Measurements from ENCODE around the gene SOBP.

Gene SOBP

GRCh38 chr6:107585815-107586435 is 96.0 kb downstream of the SOBP start:
- DNase-seq (ENCODE audit: low read depth in 3 of 3, low spot score in 1 of 3): no peak

- no peak for DNase-seq (ENCODE audit: low read depth in 3 of 3, low spot score in 1 of 3)
Measured at GRCh38 chr6:107587451-107587850, 97.5 kb downstream of the SOBP start.

- DNase-seq (ENCODE audit: low read depth in 3 of 3, low spot score in 1 of 3): no peak
Measured at GRCh38 chr6:107589199-107589598, 99.3 kb downstream of the SOBP start.

- DNase-seq (ENCODE audit: low read depth in 3 of 3, low spot score in 1 of 3): no peak
Measured at GRCh38 chr6:107589934-107590333, 100.0 kb downstream of the SOBP start.

GRCh38 chr6:107590378-107590777 is 100.5 kb downstream of the SOBP start:
- DNase-seq (ENCODE audit: low read depth in 3 of 3, low spot score in 1 of 3): no peak

GRCh38 chr6:107591346-107591745 is 101.4 kb downstream of the SOBP start:
- no peak for DNase-seq (ENCODE audit: low read depth in 3 of 3, low spot score in 1 of 3)

GRCh38 chr6:107592806-107593205 is 102.9 kb downstream of the SOBP start:
- DNase-seq (ENCODE audit: low read depth in 3 of 3, low spot score in 1 of 3): no peak

GRCh38 chr6:107594736-107595135 is 104.8 kb downstream of the SOBP start:
- DNase-seq (ENCODE audit: low read depth in 3 of 3, low spot score in 1 of 3): no peak

- DNase-seq (ENCODE audit: low read depth in 3 of 3, low spot score in 1 of 3): no peak
Measured at GRCh38 chr6:107598091-107598490, 108.2 kb downstream of the SOBP start.

GRCh38 chr6:107599043-107599442 is 109.1 kb downstream of the SOBP start:
- no peak for DNase-seq (ENCODE audit: low read depth in 3 of 3, low spot score in 1 of 3)

GRCh38 chr6:107600121-107600520 is 110.2 kb downstream of the SOBP start:
- DNase-seq (ENCODE audit: low read depth in 3 of 3, low spot score in 1 of 3): no peak

- no peak for DNase-seq (ENCODE audit: low read depth in 3 of 3, low spot score in 1 of 3)
Measured at GRCh38 chr6:107600936-107601335, 111.0 kb downstream of the SOBP start.

GRCh38 chr6:107601406-107601805 is 111.5 kb downstream of the SOBP start:
- no peak for DNase-seq (ENCODE audit: low read depth in 3 of 3, low spot score in 1 of 3)

GRCh38 chr6:107602321-107603005 is 112.5 kb downstream of the SOBP start:
- no peak for DNase-seq (ENCODE audit: low read depth in 3 of 3, low spot score in 1 of 3)

- DNase-seq (ENCODE audit: low read depth in 3 of 3, low spot score in 1 of 3): no peak
Measured at GRCh38 chr6:107603006-107603370, 113.1 kb downstream of the SOBP start.

- DNase-seq (ENCODE audit: low read depth in 3 of 3, low spot score in 1 of 3): no peak
Measured at GRCh38 chr6:107604549-107604948, 114.6 kb downstream of the SOBP start.

GRCh38 chr6:107606407-107606806 is 116.5 kb downstream of the SOBP start:
- no peak for DNase-seq (ENCODE audit: low read depth in 3 of 3, low spot score in 1 of 3)

GRCh38 chr6:107607116-107607515 is 117.2 kb downstream of the SOBP start:
- DNase-seq (ENCODE audit: low read depth in 3 of 3, low spot score in 1 of 3): no peak

GRCh38 chr6:107611094-107611810 is 121.3 kb downstream of the SOBP start:
- DNase-seq (ENCODE audit: low read depth in 3 of 3, low spot score in 1 of 3): no peak

- DNase-seq (ENCODE audit: low read depth in 3 of 3, low spot score in 1 of 3): no peak
Measured at GRCh38 chr6:107612762-107613415, 123.0 kb downstream of the SOBP start.

GRCh38 chr6:107613651-107614379 is 123.9 kb downstream of the SOBP start:
- no peak for DNase-seq (ENCODE audit: low read depth in 3 of 3, low spot score in 1 of 3)

All from stimulated activated CD4-positive, alpha-beta T cell treated with anti-CD3 and anti-CD28 coated beads, TNF-alpha, amount 100 ng/mL, for 1 hour (primary cell).